Tibial nerve (tissue), 3 donors: ENCODE results near the gene EZH2.

Source experiments
- POLR2A ChIP-seq, 2 donors: fragments of 450-650 bp; IDR thresholded peaks; one replicate each; pipeline ENCODE4 v1.6.1; 2017; ENCODE audit warnings: antibody characterized with exemption in 2 of 2, mild to moderate bottlenecking in 2 of 2, moderate library complexity in 2 of 2
- TF ChIP-seq, protein P1 (sequence below), 5 experiments: fragments of 200-600 bp in 3 of 5; fragments of 450-650 bp in 2 of 5; sonication (generic) in 3 of 5; IDR thresholded peaks; one replicate each; pipeline ENCODE4 v1.5.1; 2016 to 2019; ENCODE audit warnings: antibody characterized with exemption in 5 of 5, mild to moderate bottlenecking in 3 of 5, moderate library complexity in 2 of 5

DNA sequence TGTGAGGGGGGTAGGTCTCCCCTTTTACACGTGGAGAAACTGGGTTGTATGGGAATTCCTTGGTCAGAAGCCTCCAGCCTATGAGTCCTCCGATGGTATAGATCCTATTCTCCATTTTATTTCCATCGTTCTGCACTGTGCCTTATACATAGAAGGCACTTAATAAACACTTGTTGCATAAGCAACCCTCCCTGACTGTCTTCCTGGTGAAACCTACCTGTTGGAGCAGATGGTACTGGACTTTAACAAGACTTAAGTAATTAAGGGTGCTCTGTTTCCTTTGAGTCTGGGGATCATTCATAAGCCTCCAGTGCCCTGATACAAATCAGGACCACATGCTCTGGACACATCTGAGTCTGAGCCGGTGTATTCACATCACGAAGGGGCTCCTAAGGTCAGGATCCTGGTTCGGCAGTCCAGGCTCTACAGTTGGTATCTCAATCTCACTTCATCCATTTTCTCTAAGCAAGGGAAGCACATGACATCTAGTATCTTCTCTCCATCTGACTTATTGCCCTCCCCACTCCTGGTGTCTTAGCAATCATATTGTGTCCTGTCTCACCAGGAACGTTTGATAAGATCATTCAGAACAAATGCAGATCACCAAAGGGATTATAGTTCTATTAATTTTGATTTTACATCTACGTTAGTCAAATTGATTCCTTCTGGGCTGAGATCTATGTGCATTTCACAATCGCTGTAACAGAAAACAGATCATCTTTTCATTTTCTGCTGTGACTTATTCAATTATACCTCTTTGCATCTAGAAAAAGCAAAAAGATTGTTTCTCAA lies 22.8 kb upstream of the EZH2 start:
- TF ChIP-seq, protein P1, sequence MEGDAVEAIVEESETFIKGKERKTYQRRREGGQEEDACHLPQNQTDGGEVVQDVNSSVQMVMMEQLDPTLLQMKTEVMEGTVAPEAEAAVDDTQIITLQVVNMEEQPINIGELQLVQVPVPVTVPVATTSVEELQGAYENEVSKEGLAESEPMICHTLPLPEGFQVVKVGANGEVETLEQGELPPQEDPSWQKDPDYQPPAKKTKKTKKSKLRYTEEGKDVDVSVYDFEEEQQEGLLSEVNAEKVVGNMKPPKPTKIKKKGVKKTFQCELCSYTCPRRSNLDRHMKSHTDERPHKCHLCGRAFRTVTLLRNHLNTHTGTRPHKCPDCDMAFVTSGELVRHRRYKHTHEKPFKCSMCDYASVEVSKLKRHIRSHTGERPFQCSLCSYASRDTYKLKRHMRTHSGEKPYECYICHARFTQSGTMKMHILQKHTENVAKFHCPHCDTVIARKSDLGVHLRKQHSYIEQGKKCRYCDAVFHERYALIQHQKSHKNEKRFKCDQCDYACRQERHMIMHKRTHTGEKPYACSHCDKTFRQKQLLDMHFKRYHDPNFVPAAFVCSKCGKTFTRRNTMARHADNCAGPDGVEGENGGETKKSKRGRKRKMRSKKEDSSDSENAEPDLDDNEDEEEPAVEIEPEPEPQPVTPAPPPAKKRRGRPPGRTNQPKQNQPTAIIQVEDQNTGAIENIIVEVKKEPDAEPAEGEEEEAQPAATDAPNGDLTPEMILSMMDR (IDR thresholded peaks at IDR 0.05): no peak
- no peak for TF ChIP-seq POLR2A (IDR thresholded peaks at IDR 0.05)
